HEK293 (cell line): ENCODE results near the gene EEFSEC.

ENCODE experiments used
- CTCF ChIA-PET: fragments of 350-600 bp; formaldehyde crosslinking; extraction: SDS; loops from one replicate; lab custom pipeline; 2021; ENCODE audit warnings: antibody characterized with exemption; lab: Yijun Ruan, JAX
- POLR2A ChIA-PET: fragments of 300-600 bp; formaldehyde crosslinking; extraction: SDS; loops from one replicate; lab custom pipeline; 2020; ENCODE audit warnings: antibody characterized with exemption, inconsistent platforms; lab: Yijun Ruan, JAX
- H3K27ac ChIP-seq: fragments of 200-500 bp; sonication (Bioruptor generic); 2 replicates; pipeline ENCODE4 v1.5.1; 2014; ENCODE audit warnings: low read depth, low read length, control low read depth, inconsistent platforms; ENCODE audit errors: extremely low read depth
- H3K36me3 ChIP-seq, 2 experiments: fragments of 200-500 bp in 1 of 2; sonication (Bioruptor generic) in 1 of 2; 1 replicate in 1 of 2; 2 replicates in 1 of 2; pipeline ENCODE4 v1.5.1; 2014 to 2017; ENCODE audit warnings: inconsistent platforms in 2 of 2, low read length in 2 of 2; ENCODE audit not compliant: control insufficient read depth in 2 of 2, insufficient read depth in 1 of 2
- H3K4me1 ChIP-seq: fragments of 200-500 bp; sonication (Bioruptor generic); 2 replicates; pipeline ENCODE4 v1.5.1; 2014; ENCODE audit warnings: mild to moderate bottlenecking, low read length, inconsistent platforms; ENCODE audit not compliant: control insufficient read depth, insufficient read depth
- H3K4me3 ChIP-seq: 2 replicates; pipeline ENCODE4 v1.5.1; 2011; ENCODE audit warnings: low read depth, mild to moderate bottlenecking, control low read depth, low read length, moderate library complexity
- H3K9me3 ChIP-seq: fragments of 200-500 bp; sonication (Bioruptor generic); 2 replicates; pipeline ENCODE4 v1.5.1; 2014; ENCODE audit warnings: low read depth, low read length, inconsistent platforms; ENCODE audit not compliant: control insufficient read depth, insufficient read depth
- ATF2 ChIP-seq: fragments of 450-650 bp; formaldehyde crosslinking; IDR thresholded peaks from 2 replicates; pipeline ENCODE4 v1.5.1; 2016; ENCODE audit warnings: missing biosample characterization, missing genetic modification characterization, low read depth
- BCL11B ChIP-seq: fragments of 450-650 bp; formaldehyde crosslinking; IDR thresholded peaks from 2 replicates; pipeline ENCODE4 v1.5.1; 2016; ENCODE audit warnings: low read depth, missing biosample characterization, missing genetic modification characterization
- MYNN ChIP-seq: fragments of 450-650 bp; formaldehyde crosslinking; IDR thresholded peaks from 2 replicates; pipeline ENCODE4 v1.5.1; 2016; ENCODE audit warnings: missing biosample characterization, missing genetic modification characterization, borderline replicate concordance
- MZF1 ChIP-seq: fragments of 450-650 bp; formaldehyde crosslinking; IDR thresholded peaks from 2 replicates; pipeline ENCODE4 v1.5.1; 2017; ENCODE audit warnings: missing biosample characterization, missing genetic modification characterization, borderline replicate concordance
- ZFP41 ChIP-seq: fragments of 450-650 bp; formaldehyde crosslinking; IDR thresholded peaks from 2 replicates; pipeline ENCODE4 v1.5.1; 2016; ENCODE audit warnings: missing biosample characterization, missing genetic modification characterization, borderline replicate concordance
- ZIC2 ChIP-seq: fragments of 450-650 bp; formaldehyde crosslinking; IDR thresholded peaks from 2 replicates; pipeline ENCODE4 v1.5.1; 2016; ENCODE audit warnings: missing biosample characterization, missing genetic modification characterization
- ZNF155 ChIP-seq: fragments of 450-650 bp; formaldehyde crosslinking; IDR thresholded peaks from 2 replicates; pipeline ENCODE4 v1.5.1; 2016; ENCODE audit warnings: missing biosample characterization, missing genetic modification characterization
- ZNF175 ChIP-seq: fragments of 450-650 bp; formaldehyde crosslinking; IDR thresholded peaks from 2 replicates; pipeline ENCODE4 v1.5.1; 2016; ENCODE audit warnings: missing biosample characterization, missing genetic modification characterization
- ZNF274 ChIP-seq, 2 experiments: fragments of 200-500 bp in 1 of 2; fragments of 450-650 bp in 1 of 2; sonication (Bioruptor generic) in 1 of 2; formaldehyde crosslinking in 1 of 2; IDR thresholded peaks; 2 replicates each; pipeline versions ENCODE4 v1.5.1 to v1.6.1; 2014 to 2016; ENCODE audit warnings: borderline replicate concordance in 1 of 2, inconsistent platforms in 1 of 2, low read length in 1 of 2, missing biosample characterization in 1 of 2, missing genetic modification characterization in 1 of 2
- ZNF510 ChIP-seq: fragments of 450-650 bp; formaldehyde crosslinking; IDR thresholded peaks from 2 replicates; pipeline ENCODE4 v1.5.1; 2018; ENCODE audit warnings: mild to moderate bottlenecking, missing genetic modification characterization, missing biosample characterization; ENCODE audit not compliant: insufficient replicate concordance
- ZNF548 ChIP-seq: fragments of 450-650 bp; formaldehyde crosslinking; IDR thresholded peaks from 2 replicates; pipeline ENCODE4 v1.5.1; 2016; ENCODE audit warnings: missing biosample characterization, missing genetic modification characterization
- ZNF596 ChIP-seq: fragments of 450-650 bp; IDR thresholded peaks from 2 replicates; pipeline ENCODE4 v1.5.0; 2018; ENCODE audit warnings: missing biosample characterization, mild to moderate bottlenecking, missing genetic modification characterization, moderate library complexity
- ZNF623 ChIP-seq: fragments of 450-650 bp; formaldehyde crosslinking; IDR thresholded peaks from 2 replicates; pipeline ENCODE4 v1.5.1; 2016; ENCODE audit warnings: missing biosample characterization, missing genetic modification characterization
- ZNF624 ChIP-seq: fragments of 450-650 bp; formaldehyde crosslinking; IDR thresholded peaks from 2 replicates; pipeline ENCODE4 v1.5.1; 2017; ENCODE audit warnings: missing biosample characterization, missing genetic modification characterization
- ZNF707 ChIP-seq: fragments of 450-650 bp; formaldehyde crosslinking; IDR thresholded peaks from 2 replicates; pipeline ENCODE4 v1.5.1; 2016; ENCODE audit warnings: missing biosample characterization, missing genetic modification characterization
- ZNF777 ChIP-seq: fragments of 450-650 bp; formaldehyde crosslinking; IDR thresholded peaks from 2 replicates; pipeline ENCODE4 v1.5.1; 2017; ENCODE audit warnings: missing biosample characterization, missing genetic modification characterization, borderline replicate concordance
- ZNF792 ChIP-seq: fragments of 450-650 bp; formaldehyde crosslinking; IDR thresholded peaks from 2 replicates; pipeline ENCODE4 v1.5.1; 2016; ENCODE audit warnings: missing biosample characterization, missing genetic modification characterization
- TF ChIP-seq, protein P1 (sequence below): fragments of 450-650 bp; formaldehyde crosslinking; IDR thresholded peaks from 2 replicates; pipeline ENCODE4 v1.5.1; 2016; ENCODE audit warnings: missing biosample characterization, missing genetic modification characterization
- TF ChIP-seq, protein P2 (sequence below): fragments of 450-650 bp; formaldehyde crosslinking; IDR thresholded peaks from 2 replicates; pipeline ENCODE4; 2016; ENCODE audit warnings: missing biosample characterization, missing genetic modification characterization

The EEFSEC gene

DNA sequence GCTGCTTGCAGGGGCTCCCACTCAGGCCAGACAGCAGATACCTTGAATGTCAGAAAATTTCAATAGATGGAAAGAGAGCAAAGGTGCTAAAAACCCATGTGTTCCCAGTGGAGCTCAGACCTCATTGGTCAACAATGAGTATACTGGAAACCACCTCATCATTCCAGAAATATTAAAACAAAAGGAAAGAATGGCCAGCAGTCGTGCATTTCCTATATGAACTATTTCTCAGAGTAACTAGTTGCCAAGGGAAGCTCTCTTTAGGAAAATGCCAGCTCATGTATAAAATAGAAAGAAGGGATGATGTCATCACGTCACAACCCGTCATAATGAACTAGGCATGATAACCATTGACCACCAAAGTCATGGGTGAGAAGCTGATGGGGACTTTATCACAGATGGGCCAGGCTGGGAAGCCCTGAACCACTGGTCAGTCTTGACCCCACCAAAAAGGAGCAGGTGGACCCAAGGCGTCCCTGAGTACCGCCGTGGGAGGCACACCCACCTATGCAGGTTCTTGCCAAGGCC is 295.9 kb downstream of the EEFSEC start:
- Histone ChIP-seq H3K4me3 (no peak overlapping the region), H3K9me3 (no peaks in the 10 kb centered on the region), H3K4me1 (no peaks in the 10 kb centered on the region), H3K36me3 (no peaks in the 10 kb centered on the region), H3K27ac (no peak overlapping the region)
- CTCF ChIA-PET = interaction anchor here (0.9 kb wide), 1 partner anchor 23 kb away, joined by 4 read pairs; no protein-coding TSS in a partner anchor
- POLR2A ChIA-PET = no interaction called here
- TF ChIP-seq ZNF707 (tag by site-specific recombination) = no peak
- TF ChIP-seq ATF2 (tag by site-specific recombination) = peak; percentile 70

DNA sequence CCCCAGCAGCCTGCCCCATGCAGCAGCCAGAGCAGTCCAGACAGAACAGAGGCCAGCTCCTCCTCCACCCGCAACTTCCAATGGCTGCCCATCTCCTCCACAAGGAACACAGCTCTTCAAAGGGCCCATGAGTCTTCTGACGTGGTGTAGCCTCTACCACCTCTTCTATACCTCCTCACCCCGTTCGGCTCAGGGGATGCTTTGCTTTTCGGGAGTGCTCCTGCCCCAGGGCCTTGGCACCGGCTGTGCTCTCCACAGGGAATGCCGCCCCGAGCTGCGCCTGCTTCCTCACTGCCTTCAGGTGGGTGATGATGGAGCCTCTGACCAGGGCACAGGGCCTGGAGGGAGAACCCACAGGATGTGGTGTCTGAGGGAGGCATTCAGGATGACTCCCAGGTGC is 298.8 kb downstream of the EEFSEC start:
- ChIA-PET CTCF (interaction anchor here (0.6 kb wide), 1 partner anchor 11 kb away, joined by 3 read pairs; no protein-coding TSS in a partner anchor), POLR2A (no interaction called here)
- H3K4me3 ChIP-seq = no peak overlapping the region
- H3K4me1 ChIP-seq = no peaks in the 10 kb centered on the region
- H3K36me3 ChIP-seq = no peaks in the 10 kb centered on the region
- no peaks in the 10 kb centered on the region for H3K9me3 ChIP-seq
- TF ChIP-seq MYNN (tag by site-specific recombination) (no peak), ZNF623 (tag by site-specific recombination) (peak; percentile 58)
- H3K27ac ChIP-seq = no peak overlapping the region

DNA sequence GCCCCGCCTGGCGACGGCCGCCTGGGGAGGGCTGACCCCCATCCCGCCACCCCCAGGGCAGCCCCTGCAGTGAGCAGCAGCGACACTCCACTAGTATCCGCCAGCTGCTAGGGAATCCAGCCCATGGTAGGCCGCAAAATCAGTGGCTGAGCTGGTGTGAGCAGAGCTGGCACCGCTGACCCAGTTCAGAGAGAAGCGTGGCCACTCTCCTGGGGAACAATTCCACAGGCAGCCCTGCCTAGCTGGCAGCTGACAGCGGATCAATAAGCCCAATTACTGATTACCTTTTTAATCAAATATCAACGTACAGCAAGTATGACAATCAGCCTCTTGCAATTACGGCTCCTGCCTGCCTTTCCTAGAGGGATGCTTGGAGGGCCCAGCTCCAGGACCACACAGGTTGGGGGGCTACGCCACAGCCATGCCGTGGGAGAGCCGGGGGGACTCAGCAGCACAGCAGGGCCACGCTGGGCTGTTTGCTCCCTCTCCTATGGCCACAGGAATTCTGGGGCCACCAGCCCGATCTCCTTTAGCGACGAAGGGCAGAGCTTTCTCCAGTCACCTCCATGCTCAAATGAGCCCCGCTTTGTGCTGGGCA is 299.5 kb downstream of the EEFSEC start:
- ChIA-PET CTCF (interaction anchor here (0.6 to 1.1 kb wide), 2 partner anchors 15 to 96 kb away, joined by 4 to 5 read pairs; no protein-coding TSS in a partner anchor), POLR2A (no interaction called here)
- TF ChIP-seq, protein P1, sequence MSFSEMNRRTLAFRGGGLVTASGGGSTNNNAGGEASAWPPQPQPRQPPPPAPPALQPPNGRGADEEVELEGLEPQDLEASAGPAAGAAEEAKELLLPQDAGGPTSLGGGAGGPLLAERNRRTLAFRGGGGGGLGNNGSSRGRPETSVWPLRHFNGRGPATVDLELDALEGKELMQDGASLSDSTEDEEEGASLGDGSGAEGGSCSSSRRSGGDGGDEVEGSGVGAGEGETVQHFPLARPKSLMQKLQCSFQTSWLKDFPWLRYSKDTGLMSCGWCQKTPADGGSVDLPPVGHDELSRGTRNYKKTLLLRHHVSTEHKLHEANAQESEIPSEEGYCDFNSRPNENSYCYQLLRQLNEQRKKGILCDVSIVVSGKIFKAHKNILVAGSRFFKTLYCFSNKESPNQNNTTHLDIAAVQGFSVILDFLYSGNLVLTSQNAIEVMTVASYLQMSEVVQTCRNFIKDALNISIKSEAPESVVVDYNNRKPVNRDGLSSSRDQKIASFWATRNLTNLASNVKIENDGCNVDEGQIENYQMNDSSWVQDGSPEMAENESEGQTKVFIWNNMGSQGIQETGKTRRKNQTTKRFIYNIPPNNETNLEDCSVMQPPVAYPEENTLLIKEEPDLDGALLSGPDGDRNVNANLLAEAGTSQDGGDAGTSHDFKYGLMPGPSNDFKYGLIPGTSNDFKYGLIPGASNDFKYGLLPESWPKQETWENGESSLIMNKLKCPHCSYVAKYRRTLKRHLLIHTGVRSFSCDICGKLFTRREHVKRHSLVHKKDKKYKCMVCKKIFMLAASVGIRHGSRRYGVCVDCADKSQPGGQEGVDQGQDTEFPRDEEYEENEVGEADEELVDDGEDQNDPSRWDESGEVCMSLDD (tag by site-specific recombination) = no peak
- no peak for TF ChIP-seq ZNF510 (tag by site-specific recombination)
- no peak for TF ChIP-seq ZNF777 (tag by site-specific recombination)
- TF ChIP-seq ZNF548 = no peak
- no peak for TF ChIP-seq ZNF707 (tag by site-specific recombination)
- no peak for TF ChIP-seq ZFP41 (tag by site-specific recombination)
- no peak overlapping the region for H3K27ac ChIP-seq
- H3K4me3 ChIP-seq = no peak overlapping the region
- no peaks in the 10 kb centered on the region for H3K36me3 ChIP-seq
- no peaks in the 10 kb centered on the region for H3K4me1 ChIP-seq
- H3K9me3 ChIP-seq = no peaks in the 10 kb centered on the region

DNA sequence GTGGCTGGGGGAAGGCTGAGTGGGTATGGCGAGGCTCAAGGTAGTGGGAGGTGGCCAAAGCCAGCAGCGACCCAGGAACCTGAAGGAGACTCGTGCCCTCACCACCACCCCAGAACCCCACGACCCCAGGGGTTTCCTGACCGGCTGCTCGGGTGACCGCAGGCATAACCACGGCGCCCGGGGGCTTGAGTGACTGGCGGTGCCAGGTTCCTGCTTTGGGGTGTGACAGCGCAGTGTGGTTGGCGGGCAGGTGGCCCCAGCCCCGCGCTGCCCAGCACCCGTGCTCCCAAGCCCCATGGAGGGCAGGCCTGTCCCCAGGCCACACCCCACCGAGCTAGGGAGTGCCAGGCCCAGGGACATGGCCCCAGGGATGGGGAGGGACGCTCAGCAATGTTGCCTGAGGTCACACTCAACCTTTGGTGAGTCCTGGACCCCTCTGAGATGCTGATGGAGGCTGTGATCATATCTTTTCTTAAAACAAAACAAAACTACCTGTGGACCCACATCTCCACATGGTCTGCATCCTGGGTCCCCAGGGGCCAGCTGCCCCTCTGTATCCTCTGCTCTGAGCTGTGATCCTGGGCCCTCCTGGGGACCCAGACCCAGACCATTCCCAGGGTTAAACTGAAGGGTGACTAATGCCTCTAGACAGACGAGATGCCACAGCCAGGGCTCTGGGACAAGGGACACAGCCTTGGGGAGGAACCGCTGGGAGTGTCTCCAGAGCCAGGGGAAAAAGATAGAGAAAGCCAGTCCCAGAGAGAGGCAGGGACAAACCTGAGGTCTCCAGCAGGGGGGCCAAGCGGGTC is 300.4 kb downstream of the EEFSEC start:
- H3K4me1 ChIP-seq = no peaks in the 10 kb centered on the region
- no peak overlapping the region for H3K27ac ChIP-seq
- H3K36me3 ChIP-seq = no peaks in the 10 kb centered on the region
- ChIA-PET POLR2A (no interaction called here), CTCF (interaction anchor here (1.1 kb wide), 1 partner anchor 16 kb away, joined by 4 read pairs; no protein-coding TSS in a partner anchor)
- H3K4me3 ChIP-seq = no peak overlapping the region
- H3K9me3 ChIP-seq = no peaks in the 10 kb centered on the region
- TF ChIP-seq ZNF792 (no peak), ZNF596 (tag by site-specific recombination) (no peak), MZF1 (tag by site-specific recombination) (no peak), ZNF155 (tag by site-specific recombination) (no peak), ZNF624 (no peak), ZNF777 (tag by site-specific recombination) (no peak), BCL11B (tag by site-specific recombination) (no peak), ZNF274 (IDR thresholded peaks at IDR 0.05; ENCODE audit: low read length) (no peak), ZNF274 (tag by site-specific recombination; IDR thresholded peaks at IDR 0.05; ENCODE audit: borderline replicate concordance) (no peak), ZFP41 (tag by site-specific recombination) (no peak), ZNF175 (tag by site-specific recombination) (no peak), ZIC2 (tag by site-specific recombination) (no peak)
- TF ChIP-seq, protein P2, sequence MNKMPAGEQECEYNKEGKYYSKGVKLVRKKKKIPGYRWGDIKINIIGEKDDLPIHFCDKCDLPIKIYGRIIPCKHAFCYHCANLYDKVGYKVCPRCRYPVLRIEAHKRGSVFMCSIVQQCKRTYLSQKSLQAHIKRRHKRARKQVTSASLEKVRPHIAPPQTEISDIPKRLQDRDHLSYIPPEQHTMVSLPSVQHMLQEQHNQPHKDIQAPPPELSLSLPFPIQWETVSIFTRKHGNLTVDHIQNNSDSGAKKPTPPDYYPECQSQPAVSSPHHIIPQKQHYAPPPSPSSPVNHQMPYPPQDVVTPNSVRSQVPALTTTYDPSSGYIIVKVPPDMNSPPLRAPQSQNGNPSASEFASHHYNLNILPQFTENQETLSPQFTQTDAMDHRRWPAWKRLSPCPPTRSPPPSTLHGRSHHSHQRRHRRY (tag by site-specific recombination) = no peak
